GM23338 (cell line): ENCODE results near the gene TFF2. TPM values are rescaled to one million over a fixed set of nuclear protein-coding genes. Genes with fewer than 3 reads are reported as not detected.

Experiments
- ATAC-seq: fragments of 200-7000 bp; cut with Tn5 transposase; 3 replicates; pipeline ENCODE4 v1.9.1; 2020
- DNase-seq: peaks from one replicate; pipeline ENCODE4 v3.0.0-alpha.2; 2015; ENCODE audit warnings: low spot score
- H2AFZ ChIP-seq: fragments of 200-600 bp; sonication (generic); 2 replicates; pipeline ENCODE4 v1.8.0; 2016; ENCODE audit warnings: antibody characterized with exemption, mild to moderate bottlenecking, moderate library complexity
- H3F3A ChIP-seq: fragments of 200-600 bp; sonication (generic); replicated peaks from 2 replicates; pipeline ENCODE4 v1.8.0; 2017; ENCODE audit warnings: antibody characterized with exemption, mixed run types, low read depth
- H3K27ac ChIP-seq: fragments of 200-600 bp; sonication (generic); 2 replicates; pipeline ENCODE4 v1.6.1; 2016; ENCODE audit warnings: low read depth
- H3K27me3 ChIP-seq: fragments of 200-600 bp; sonication (generic); 2 replicates; pipeline ENCODE4 v1.8.0; 2016; ENCODE audit warnings: mild to moderate bottlenecking, mixed run types, moderate library complexity; ENCODE audit not compliant: insufficient read depth
- H3K36me3 ChIP-seq: fragments of 200-600 bp; sonication (generic); 2 replicates; pipeline ENCODE4 v1.8.0; 2016; ENCODE audit warnings: mild to moderate bottlenecking; ENCODE audit not compliant: insufficient read depth
- H3K4me1 ChIP-seq: fragments of 200-600 bp; sonication (generic); 2 replicates; pipeline ENCODE4 v1.8.0; 2016; ENCODE audit warnings: mild to moderate bottlenecking, moderate library complexity; ENCODE audit not compliant: insufficient read depth
- H3K4me2 ChIP-seq: fragments of 200-600 bp; sonication (generic); 2 replicates; pipeline ENCODE4 v1.7.1; 2017; ENCODE audit warnings: mixed run types
- H3K4me3 ChIP-seq: fragments of 200-600 bp; sonication (generic); 2 replicates; pipeline ENCODE4 v1.6.1; 2016; ENCODE audit warnings: mixed run types
- H3K79me2 ChIP-seq: fragments of 200-600 bp; sonication (generic); replicated peaks from 2 replicates; pipeline ENCODE4 v1.8.0; 2017; ENCODE audit warnings: mild to moderate bottlenecking; ENCODE audit not compliant: insufficient read depth
- H3K9me2 ChIP-seq: fragments of 200-600 bp; sonication (generic); 2 replicates; pipeline ENCODE4 v1.8.0; 2017; ENCODE audit not compliant: insufficient read depth
- H4K20me1 ChIP-seq: fragments of 200-600 bp; sonication (generic); replicated peaks from 2 replicates; pipeline ENCODE4 v1.8.0; 2017; ENCODE audit warnings: mild to moderate bottlenecking; ENCODE audit not compliant: insufficient read depth
- H3K27ac Mint-ChIP-seq: 2 replicates; pipeline ENCODE4 v1.8.0; 2020; ENCODE audit warnings: inconsistent platforms, mild to moderate bottlenecking, moderate library complexity, mixed read lengths
- H3K27me3 Mint-ChIP-seq: 3 replicates; pipeline ENCODE4 v1.8.0; 2022; ENCODE audit warnings: low read depth, mild to moderate bottlenecking, moderate library complexity, mixed read lengths, inconsistent platforms; ENCODE audit not compliant: insufficient read depth, poor library complexity
- H3K36me3 Mint-ChIP-seq: 3 replicates; pipeline ENCODE4 v1.8.0; 2021; ENCODE audit warnings: low read depth, mild to moderate bottlenecking, inconsistent platforms, moderate library complexity, mixed read lengths
- H3K4me1 Mint-ChIP-seq: 3 replicates; pipeline ENCODE4 v1.8.0; 2020; ENCODE audit warnings: mild to moderate bottlenecking, inconsistent platforms, mixed read lengths
- H3K4me3 Mint-ChIP-seq: 3 replicates; pipeline ENCODE4 v1.8.0; 2021; ENCODE audit warnings: moderate library complexity, mild to moderate bottlenecking, inconsistent platforms, mixed read lengths
- H3K9me3 Mint-ChIP-seq: 3 replicates; pipeline ENCODE4 v1.8.0; 2020; ENCODE audit warnings: moderate library complexity, mild to moderate bottlenecking, inconsistent platforms, mixed read lengths
- CREB1 ChIP-seq: fragments of 250-450 bp; sonication (Bioruptor Pico); IDR thresholded peaks from 2 replicates; pipeline ENCODE4 v1.5.0; 2020; ENCODE audit warnings: low read depth, mild to moderate bottlenecking, moderate library complexity
- CTCF ChIP-seq, 2 experiments: fragments of 200-600 bp in 1 of 2; sonication (generic) in 1 of 2; conservative IDR thresholded peaks; 2 replicates each; pipeline versions ENCODE4 v1.5.1 to v1.6.1; 2016 to 2017; ENCODE audit warnings: antibody characterized with exemption in 2 of 2, low read depth in 2 of 2, mild to moderate bottlenecking in 2 of 2, moderate library complexity in 1 of 2
- ETS1 ChIP-seq: IDR thresholded peaks from 2 replicates; pipeline ENCODE4 v1.6.1; 2016; ENCODE audit warnings: antibody characterized with exemption
- EZH2 ChIP-seq: fragments of 200-600 bp; sonication (generic); IDR thresholded peaks from one replicate; pipeline ENCODE4 v1.8.0; 2017; ENCODE audit warnings: antibody characterized with exemption, mild to moderate bottlenecking, low read depth; ENCODE audit not compliant: unreplicated experiment
- EZH2phosphoT487 ChIP-seq: fragments of 200-600 bp; sonication (generic); IDR thresholded peaks from one replicate; pipeline ENCODE4 v1.8.1; 2018; ENCODE audit warnings: antibody characterized with exemption; ENCODE audit not compliant: unreplicated experiment
- JUNB ChIP-seq: IDR thresholded peaks from one replicate; pipeline ENCODE4 v1.6.1; 2016; ENCODE audit warnings: antibody characterized with exemption; ENCODE audit not compliant: unreplicated experiment
- NANOG ChIP-seq: IDR thresholded peaks from 2 replicates; pipeline ENCODE4 v1.6.1; 2016; ENCODE audit warnings: antibody characterized with exemption, borderline replicate concordance
- POLR2AphosphoS5 ChIP-seq: IDR thresholded peaks from 2 replicates; pipeline ENCODE4 v1.6.1; 2016; ENCODE audit warnings: antibody characterized with exemption, low read depth
- STAT1 ChIP-seq: IDR thresholded peaks from one replicate; pipeline ENCODE4 v1.6.1; 2016; ENCODE audit warnings: antibody characterized with exemption; ENCODE audit not compliant: unreplicated experiment
- ZNF114 ChIP-seq: fragments of 250-450 bp; sonication (Bioruptor Pico); IDR thresholded peaks from 2 replicates; pipeline ENCODE4 v1.5.0; 2020; ENCODE audit warnings: mild to moderate bottlenecking, moderate library complexity
- ZNF331 ChIP-seq: fragments of 250-450 bp; sonication (Bioruptor Pico); IDR thresholded peaks from 2 replicates; pipeline ENCODE4 v1.5.0; 2020; ENCODE audit warnings: low read depth, mild to moderate bottlenecking, moderate library complexity
- polyA plus RNA-seq: library from polyadenylated mRNA; unstranded; fragments of >200 nt; fragmentation: Nextera tagmentation; extraction: Ambion mirVana; gene quantifications from 2 replicates; pipeline ENCODE4 v1.2.1, GENCODE V29; 2016
- total RNA-seq: library from RNA; depleted of rRNA; stranded (reverse); fragments of >200 nt; shearing (Covaris generic); gene quantifications from 2 replicates; pipeline ENCODE4 v1.2.3, GENCODE V29; 2014
- TF ChIP-seq, protein P1 (sequence below): IDR thresholded peaks from one replicate; pipeline ENCODE4 v1.6.1; 2018; ENCODE audit warnings: antibody characterized with exemption; ENCODE audit not compliant: unreplicated experiment
- TF ChIP-seq, protein P2 (sequence below): fragments of 250-450 bp; sonication (Bioruptor Pico); IDR thresholded peaks from 2 replicates; pipeline ENCODE4 v1.5.0; 2020; ENCODE audit warnings: mild to moderate bottlenecking, moderate library complexity

TFF2 gene
- total and polyA plus RNA-seq, 2 experiments from 2014 or later, result not detected

DNA sequence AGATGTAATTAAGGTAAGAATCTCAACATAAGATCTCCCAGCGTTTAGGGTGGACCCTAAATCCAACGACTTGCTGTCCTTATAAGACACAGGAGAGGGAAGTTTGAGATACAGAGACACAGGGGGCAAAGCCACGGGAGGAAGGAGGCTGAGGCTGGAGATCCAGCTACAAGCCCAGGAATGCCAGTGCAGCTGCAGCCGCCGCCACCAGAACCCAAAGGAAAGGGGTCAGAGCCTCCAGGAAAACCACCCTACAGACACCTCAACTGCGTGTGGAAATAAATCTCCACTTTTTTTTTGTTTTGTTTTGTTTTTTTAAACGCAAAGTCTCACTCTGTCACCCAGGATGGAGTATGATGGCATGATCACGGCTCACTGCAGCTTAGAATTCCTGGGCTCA, 27.6 kb upstream of the TFF2 start:
- Histone ChIP-seq H3K4me3 (no peak overlapping the region), H3K9me2 (no peaks in the 10 kb centered on the region), H2AFZ (no peak overlapping the region), H4K20me1 (no peaks in the 10 kb centered on the region), H3K4me1 (no peaks in the 10 kb centered on the region), H3K27me3 (no peaks in the 10 kb centered on the region), H3K27ac (no peak overlapping the region), H3K79me2 (no peaks in the 10 kb centered on the region), H3K36me3 (no peaks in the 10 kb centered on the region), H3K4me2 (no peak overlapping the region), H3F3A (no peaks in the 10 kb centered on the region)
- Mint-ChIP-seq H3K27ac (no peak overlapping the region), H3K9me3 (peaks cover 15% of the 10 kb centered on the region), H3K4me1 (no peaks in the 10 kb centered on the region), H3K27me3 (peaks cover 2% of the 10 kb centered on the region), H3K36me3 (peaks cover 6% of the 10 kb centered on the region), H3K4me3 (no peak overlapping the region)
- DNase-seq (no peak), ATAC-seq (no peak)
- TF ChIP-seq, protein P1, sequence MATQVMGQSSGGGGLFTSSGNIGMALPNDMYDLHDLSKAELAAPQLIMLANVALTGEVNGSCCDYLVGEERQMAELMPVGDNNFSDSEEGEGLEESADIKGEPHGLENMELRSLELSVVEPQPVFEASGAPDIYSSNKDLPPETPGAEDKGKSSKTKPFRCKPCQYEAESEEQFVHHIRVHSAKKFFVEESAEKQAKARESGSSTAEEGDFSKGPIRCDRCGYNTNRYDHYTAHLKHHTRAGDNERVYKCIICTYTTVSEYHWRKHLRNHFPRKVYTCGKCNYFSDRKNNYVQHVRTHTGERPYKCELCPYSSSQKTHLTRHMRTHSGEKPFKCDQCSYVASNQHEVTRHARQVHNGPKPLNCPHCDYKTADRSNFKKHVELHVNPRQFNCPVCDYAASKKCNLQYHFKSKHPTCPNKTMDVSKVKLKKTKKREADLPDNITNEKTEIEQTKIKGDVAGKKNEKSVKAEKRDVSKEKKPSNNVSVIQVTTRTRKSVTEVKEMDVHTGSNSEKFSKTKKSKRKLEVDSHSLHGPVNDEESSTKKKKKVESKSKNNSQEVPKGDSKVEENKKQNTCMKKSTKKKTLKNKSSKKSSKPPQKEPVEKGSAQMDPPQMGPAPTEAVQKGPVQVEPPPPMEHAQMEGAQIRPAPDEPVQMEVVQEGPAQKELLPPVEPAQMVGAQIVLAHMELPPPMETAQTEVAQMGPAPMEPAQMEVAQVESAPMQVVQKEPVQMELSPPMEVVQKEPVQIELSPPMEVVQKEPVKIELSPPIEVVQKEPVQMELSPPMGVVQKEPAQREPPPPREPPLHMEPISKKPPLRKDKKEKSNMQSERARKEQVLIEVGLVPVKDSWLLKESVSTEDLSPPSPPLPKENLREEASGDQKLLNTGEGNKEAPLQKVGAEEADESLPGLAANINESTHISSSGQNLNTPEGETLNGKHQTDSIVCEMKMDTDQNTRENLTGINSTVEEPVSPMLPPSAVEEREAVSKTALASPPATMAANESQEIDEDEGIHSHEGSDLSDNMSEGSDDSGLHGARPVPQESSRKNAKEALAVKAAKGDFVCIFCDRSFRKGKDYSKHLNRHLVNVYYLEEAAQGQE, result no peak
- TF ChIP-seq STAT1 (no peak), JUNB (no peak), ZNF114 (CRISPR knock-in tag) (no peak), EZH2phosphoT487 (no peak), ZNF331 (CRISPR knock-in tag) (no peak), NANOG (no peak), POLR2AphosphoS5 (no peak), EZH2 (no peak), CREB1 (CRISPR knock-in tag) (no peak), CTCF (conservative IDR thresholded peaks at IDR 0.05; ENCODE audit: low read depth in 2 of 2) (no peak), ETS1 (no peak)
- TF ChIP-seq, protein P2, sequence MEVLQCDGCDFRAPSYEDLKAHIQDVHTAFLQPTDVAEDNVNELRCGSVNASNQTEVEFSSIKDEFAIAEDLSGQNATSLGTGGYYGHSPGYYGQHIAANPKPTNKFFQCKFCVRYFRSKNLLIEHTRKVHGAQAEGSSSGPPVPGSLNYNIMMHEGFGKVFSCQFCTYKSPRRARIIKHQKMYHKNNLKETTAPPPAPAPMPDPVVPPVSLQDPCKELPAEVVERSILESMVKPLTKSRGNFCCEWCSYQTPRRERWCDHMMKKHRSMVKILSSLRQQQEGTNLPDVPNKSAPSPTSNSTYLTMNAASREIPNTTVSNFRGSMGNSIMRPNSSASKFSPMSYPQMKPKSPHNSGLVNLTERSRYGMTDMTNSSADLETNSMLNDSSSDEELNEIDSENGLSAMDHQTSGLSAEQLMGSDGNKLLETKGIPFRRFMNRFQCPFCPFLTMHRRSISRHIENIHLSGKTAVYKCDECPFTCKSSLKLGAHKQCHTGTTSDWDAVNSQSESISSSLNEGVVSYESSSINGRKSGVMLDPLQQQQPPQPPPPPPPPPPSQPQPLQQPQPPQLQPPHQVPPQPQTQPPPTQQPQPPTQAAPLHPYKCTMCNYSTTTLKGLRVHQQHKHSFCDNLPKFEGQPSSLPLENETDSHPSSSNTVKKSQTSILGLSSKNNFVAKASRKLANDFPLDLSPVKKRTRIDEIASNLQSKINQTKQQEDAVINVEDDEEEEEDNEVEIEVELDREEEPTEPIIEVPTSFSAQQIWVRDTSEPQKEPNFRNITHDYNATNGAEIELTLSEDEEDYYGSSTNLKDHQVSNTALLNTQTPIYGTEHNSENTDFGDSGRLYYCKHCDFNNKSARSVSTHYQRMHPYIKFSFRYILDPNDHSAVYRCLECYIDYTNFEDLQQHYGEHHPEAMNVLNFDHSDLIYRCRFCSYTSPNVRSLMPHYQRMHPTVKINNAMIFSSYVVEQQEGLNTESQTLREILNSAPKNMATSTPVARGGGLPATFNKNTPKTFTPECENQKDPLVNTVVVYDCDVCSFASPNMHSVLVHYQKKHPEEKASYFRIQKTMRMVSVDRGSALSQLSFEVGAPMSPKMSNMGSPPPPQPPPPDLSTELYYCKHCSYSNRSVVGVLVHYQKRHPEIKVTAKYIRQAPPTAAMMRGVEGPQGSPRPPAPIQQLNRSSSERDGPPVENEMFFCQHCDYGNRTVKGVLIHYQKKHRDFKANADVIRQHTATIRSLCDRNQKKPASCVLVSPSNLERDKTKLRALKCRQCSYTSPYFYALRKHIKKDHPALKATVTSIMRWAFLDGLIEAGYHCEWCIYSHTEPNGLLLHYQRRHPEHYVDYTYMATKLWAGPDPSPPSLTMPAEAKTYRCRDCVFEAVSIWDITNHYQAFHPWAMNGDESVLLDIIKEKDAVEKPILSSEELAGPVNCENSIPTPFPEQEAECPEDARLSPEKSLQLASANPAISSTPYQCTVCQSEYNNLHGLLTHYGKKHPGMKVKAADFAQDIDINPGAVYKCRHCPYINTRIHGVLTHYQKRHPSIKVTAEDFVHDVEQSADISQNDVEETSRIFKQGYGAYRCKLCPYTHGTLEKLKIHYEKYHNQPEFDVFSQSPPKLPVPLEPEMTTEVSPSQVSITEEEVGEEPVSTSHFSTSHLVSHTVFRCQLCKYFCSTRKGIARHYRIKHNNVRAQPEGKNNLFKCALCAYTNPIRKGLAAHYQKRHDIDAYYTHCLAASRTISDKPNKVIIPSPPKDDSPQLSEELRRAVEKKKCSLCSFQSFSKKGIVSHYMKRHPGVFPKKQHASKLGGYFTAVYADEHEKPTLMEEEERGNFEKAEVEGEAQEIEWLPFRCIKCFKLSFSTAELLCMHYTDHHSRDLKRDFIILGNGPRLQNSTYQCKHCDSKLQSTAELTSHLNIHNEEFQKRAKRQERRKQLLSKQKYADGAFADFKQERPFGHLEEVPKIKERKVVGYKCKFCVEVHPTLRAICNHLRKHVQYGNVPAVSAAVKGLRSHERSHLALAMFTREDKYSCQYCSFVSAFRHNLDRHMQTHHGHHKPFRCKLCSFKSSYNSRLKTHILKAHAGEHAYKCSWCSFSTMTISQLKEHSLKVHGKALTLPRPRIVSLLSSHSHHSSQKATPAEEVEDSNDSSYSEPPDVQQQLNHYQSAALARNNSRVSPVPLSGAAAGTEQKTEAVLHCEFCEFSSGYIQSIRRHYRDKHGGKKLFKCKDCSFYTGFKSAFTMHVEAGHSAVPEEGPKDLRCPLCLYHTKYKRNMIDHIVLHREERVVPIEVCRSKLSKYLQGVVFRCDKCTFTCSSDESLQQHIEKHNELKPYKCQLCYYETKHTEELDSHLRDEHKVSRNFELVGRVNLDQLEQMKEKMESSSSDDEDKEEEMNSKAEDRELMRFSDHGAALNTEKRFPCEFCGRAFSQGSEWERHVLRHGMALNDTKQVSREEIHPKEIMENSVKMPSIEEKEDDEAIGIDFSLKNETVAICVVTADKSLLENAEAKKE, result no peak
